Kidney (tissue), 14 donors: Measurements from ENCODE around the gene TBX1. TPM values are rescaled to one million over a fixed set of nuclear protein-coding genes. Genes with fewer than 3 reads are reported as not detected.

Source experiments
- DNase-seq, 5 donors: peaks; one replicate each; pipeline ENCODE4 v3.0.0-alpha.2; 2013 to 2020
- FAIRE-seq: peaks from 2 replicates; lab custom pipeline; 2012; peaks lifted over from hg19 to GRCh38; lab: Jason Lieb, UNC
- H3K27ac ChIP-seq, 2 donors: one replicate each; pipeline ENCODE4 v1.7.0; 2013; ENCODE audit warnings: low read depth in 2 of 2, low read length in 2 of 2, inconsistent platforms in 1 of 2
- H3K27me3 ChIP-seq: one replicate; pipeline ENCODE4 v1.7.1; 2013; ENCODE audit warnings: low read length, inconsistent platforms; ENCODE audit not compliant: control insufficient read depth, insufficient read depth
- H3K36me3 ChIP-seq, 3 donors: one replicate each; pipeline versions ENCODE4 v1.7.0 to v1.7.1; 2013; ENCODE audit warnings: low read length in 3 of 3, control low read depth in 1 of 3, inconsistent platforms in 1 of 3; ENCODE audit not compliant: insufficient read depth in 3 of 3, control insufficient read depth in 2 of 3
- H3K4me1 ChIP-seq, 3 donors: one replicate each; pipeline versions ENCODE4 v1.7.0 to v1.7.1; 2013; ENCODE audit warnings: low read length in 3 of 3, inconsistent platforms in 1 of 3, low read depth in 1 of 3; ENCODE audit not compliant: control insufficient read depth in 2 of 3, insufficient read depth in 2 of 3
- H3K4me3 ChIP-seq, 3 donors: one replicate each; pipeline versions ENCODE4 v1.7.0 to v1.8.1; 2013; ENCODE audit warnings: low read length in 3 of 3, control low read depth in 1 of 3, inconsistent platforms in 1 of 3
- H3K9ac ChIP-seq, 3 donors: one replicate each; pipeline versions ENCODE4 v1.7.0 to v1.7.1; 2013; ENCODE audit warnings: low read length in 3 of 3, control low read depth in 1 of 3, inconsistent platforms in 1 of 3
- H3K9me3 ChIP-seq, 3 donors: one replicate each; pipeline versions ENCODE4 v1.7.0 to v1.7.1; 2013; ENCODE audit warnings: low read length in 3 of 3, control low read depth in 1 of 3, inconsistent platforms in 1 of 3; ENCODE audit not compliant: control insufficient read depth in 2 of 3, insufficient read depth in 1 of 3
- intact Hi-C: fragments of 100-400 bp; cut with DNase I; formaldehyde crosslinking; loops from one replicate; pipeline ENCODE4 v1.11.1; 2022
- polyA plus RNA-seq: library from polyadenylated mRNA; stranded (reverse); fragments of 350-450 nt; fragmentation: Illumina TruSeq; extraction: RNeasy Lipid Tissue Mini Kit (QIAGEN cat#74804); gene quantifications from one replicate; pipeline ENCODE4 v1.2.3, GENCODE V29; 2014; ENCODE audit warnings: low read depth, low replicate concordance; ENCODE audit not compliant: insufficient read depth
- total RNA-seq: library from RNA; stranded (reverse); fragmentation: NEBNext Ultra II Directional; extraction: Animal tissue kit (Norgen Biotek cat#: 25700); gene quantifications from one replicate; pipeline ENCODE4 v1.2.1, GENCODE V29; 2021
- TF ChIP-seq, protein P1 (sequence below): IDR thresholded peaks from 3 replicates; pipeline ENCODE4 v1.5.1; 2012; ENCODE audit warnings: mild to moderate bottlenecking, moderate library complexity, borderline replicate concordance; ENCODE audit not compliant: insufficient read depth; ENCODE audit errors: extremely low read depth
- donor health status: control.
- donor health status: control.
- donor health status: control.
- donor health status: control.
- donor health status: control.
- donor health status: DM: yes; HTN: yes; CAD: no.
- donor health status: Normal renal cell carcinoma (clear cell type).

TBX1 gene
- total and polyA plus RNA-seq, 2 donors from 2014 or later: 0.45 to 5.5 TPM

DNA sequence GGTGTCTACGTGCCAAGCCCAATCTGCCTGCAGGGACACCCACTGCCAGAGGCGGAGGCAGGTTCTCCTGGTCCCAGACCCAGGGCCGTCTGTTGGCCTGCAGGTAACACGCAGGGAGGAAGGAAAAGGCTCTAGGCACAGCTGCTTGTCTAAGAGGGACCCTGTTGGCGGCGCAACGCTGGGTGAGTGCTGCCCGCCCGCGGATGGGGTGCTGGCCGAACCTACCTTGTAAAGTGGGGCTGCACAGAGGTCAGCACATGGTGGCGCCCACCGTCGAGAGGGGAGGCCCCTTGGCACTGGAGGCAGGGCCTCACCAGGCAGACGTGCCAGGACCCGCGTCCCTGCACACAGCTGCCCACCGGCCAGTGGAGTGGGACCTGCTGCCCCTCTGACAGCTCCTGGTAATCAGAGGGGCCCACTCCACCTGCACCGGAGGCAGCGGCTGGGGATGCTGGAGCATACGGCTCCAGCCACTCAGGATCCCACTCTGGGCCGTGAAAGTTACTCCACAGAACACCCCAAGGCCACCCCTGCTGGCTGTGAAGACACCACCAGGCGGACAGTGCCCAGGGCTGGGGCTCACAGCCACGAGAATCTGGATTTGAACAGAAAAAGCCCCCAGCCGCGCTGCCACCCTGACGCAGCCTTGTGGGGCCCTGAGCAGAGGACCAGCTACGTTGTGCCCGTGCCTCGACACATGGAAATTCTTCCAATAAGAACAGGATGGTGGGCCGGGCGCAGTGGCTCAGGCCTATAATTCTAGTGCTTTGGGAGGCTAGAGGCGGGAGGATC, 24.0 kb downstream of the TBX1 start:
- H3K4me3 ChIP-seq: no peak overlapping the region
- no peak for FAIRE-seq
- H3K9me3 ChIP-seq: no peaks in the 10 kb centered on the region
- no peaks in the 10 kb centered on the region for H3K27me3 ChIP-seq
- H3K36me3 ChIP-seq: no peaks in the 10 kb centered on the region
- no peaks in the 10 kb centered on the region for H3K4me1 ChIP-seq
- intact Hi-C loops: no loop called here
- no peak overlapping the region for H3K9ac ChIP-seq
- no peak overlapping the region for H3K27ac ChIP-seq
- peak in 2 of 5 donors; percentile 36 to 72 for DNase-seq
- TF ChIP-seq, protein P1, sequence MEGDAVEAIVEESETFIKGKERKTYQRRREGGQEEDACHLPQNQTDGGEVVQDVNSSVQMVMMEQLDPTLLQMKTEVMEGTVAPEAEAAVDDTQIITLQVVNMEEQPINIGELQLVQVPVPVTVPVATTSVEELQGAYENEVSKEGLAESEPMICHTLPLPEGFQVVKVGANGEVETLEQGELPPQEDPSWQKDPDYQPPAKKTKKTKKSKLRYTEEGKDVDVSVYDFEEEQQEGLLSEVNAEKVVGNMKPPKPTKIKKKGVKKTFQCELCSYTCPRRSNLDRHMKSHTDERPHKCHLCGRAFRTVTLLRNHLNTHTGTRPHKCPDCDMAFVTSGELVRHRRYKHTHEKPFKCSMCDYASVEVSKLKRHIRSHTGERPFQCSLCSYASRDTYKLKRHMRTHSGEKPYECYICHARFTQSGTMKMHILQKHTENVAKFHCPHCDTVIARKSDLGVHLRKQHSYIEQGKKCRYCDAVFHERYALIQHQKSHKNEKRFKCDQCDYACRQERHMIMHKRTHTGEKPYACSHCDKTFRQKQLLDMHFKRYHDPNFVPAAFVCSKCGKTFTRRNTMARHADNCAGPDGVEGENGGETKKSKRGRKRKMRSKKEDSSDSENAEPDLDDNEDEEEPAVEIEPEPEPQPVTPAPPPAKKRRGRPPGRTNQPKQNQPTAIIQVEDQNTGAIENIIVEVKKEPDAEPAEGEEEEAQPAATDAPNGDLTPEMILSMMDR: no peak

DNA sequence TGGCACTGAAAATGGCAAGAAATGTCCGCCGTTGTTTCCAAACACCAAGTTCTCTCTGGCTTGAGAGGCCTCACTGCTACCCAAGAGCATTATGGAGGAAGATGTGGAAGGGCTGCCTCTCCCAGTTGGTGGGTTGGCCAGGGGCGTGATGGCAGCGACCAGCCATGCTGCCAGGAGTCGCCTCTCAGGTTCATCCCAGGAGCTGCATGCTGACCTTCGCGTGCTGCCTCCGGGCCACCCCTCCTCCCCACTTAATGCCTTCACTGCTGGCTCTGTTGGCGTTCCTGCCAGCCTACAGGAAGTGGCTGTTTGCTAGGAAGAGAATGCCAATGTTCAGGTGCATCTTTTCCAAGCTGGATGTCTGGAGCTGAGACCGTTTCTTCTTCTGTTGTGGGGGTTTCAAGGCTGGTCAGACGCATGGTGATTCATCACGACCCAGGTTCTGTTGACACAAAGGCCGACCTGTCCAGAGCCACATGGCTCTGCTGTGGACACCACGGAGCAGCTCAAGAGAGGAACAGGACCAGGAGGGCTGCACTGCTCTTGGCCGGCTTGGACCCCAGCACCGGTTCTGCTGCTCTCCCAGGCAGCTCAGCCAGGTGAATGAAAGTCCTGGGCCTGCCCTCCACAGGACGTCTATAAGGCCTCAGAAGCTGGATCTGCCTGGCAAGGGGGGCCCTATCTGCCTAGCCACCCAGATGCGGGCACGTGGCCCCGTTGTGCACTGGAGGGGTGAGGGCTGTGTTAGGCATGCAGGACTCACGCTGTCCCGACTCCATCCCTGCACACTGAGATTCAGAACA, 25.1 kb downstream of the TBX1 start:
- Histone ChIP-seq H3K9ac (no peak overlapping the region), H3K4me3 (no peak overlapping the region), H3K27ac (no peak overlapping the region), H3K36me3 (no peaks in the 10 kb centered on the region), H3K9me3 (no peaks in the 10 kb centered on the region), H3K27me3 (no peaks in the 10 kb centered on the region), H3K4me1 (no peaks in the 10 kb centered on the region)
- TF ChIP-seq, protein P1: no peak
- intact Hi-C loops: no loop called here
- FAIRE-seq: no peak
- peak in 2 of 5 donors; percentile 25 to 57 for DNase-seq

DNA sequence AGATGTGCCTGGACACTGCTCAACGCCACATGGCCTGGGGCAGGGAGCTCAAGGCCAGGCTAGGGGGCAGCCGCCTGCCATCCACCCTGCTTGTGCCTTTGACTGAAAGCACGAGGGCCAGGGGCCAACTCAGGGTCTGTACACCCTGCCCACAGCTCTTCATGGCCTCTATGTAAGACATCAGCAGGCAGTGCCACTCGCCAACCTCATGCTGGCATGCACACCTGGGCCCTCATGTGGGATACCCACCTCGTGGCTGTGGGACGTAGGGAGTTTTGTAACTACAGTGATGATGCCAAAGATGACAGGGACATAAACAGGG, 25.6 kb downstream of the TBX1 start:
- no peaks in the 10 kb centered on the region for H3K9me3 ChIP-seq
- no peak overlapping the region for H3K9ac ChIP-seq
- intact Hi-C loops: no loop called here
- no peak overlapping the region for H3K27ac ChIP-seq
- H3K4me1 ChIP-seq: no peaks in the 10 kb centered on the region
- FAIRE-seq (no peak), DNase-seq (no peak)
- TF ChIP-seq, protein P1: no peak
- H3K4me3 ChIP-seq: no peak overlapping the region
- no peaks in the 10 kb centered on the region for H3K27me3 ChIP-seq
- H3K36me3 ChIP-seq: no peaks in the 10 kb centered on the region
